ENCODE results near the gene ZNF444. TPM values are rescaled to one million over a fixed set of nuclear protein-coding genes. Genes with fewer than 3 reads are reported as not detected.
A peak's percentile ranks its signal among the peaks of the same experiment; 100 is the strongest.

Gene ZNF444
- total RNA-seq, 1 donor from 2014 or later = 19.2 TPM

GRCh38 chr19:56132316-56132822 lies 8.7 kb upstream of the ZNF444 start:
- DNase-seq = no peak

GRCh38 chr19:56133858-56134653 lies 7.0 kb upstream of the ZNF444 start:
- Histone ChIP-seq H3K36me3 (no peaks in the 10 kb centered on the region), H3K27me3 (ENCODE audit: low read depth) (no peaks in the 10 kb centered on the region), H3K9me3 (replicated peaks) (no peaks in the 10 kb centered on the region), H3K4me1 (peaks cover 13% of the 10 kb centered on the region), H3K27ac (replicated peaks) (no peak overlapping the region), H3K4me3 (no peak overlapping the region)
- intact Hi-C loops (cut with micrococcal nuclease) = no loop called here
- TF ChIP-seq CTCF (IDR thresholded peaks at IDR 0.05; ENCODE audit: borderline replicate concordance) = no peak
- DNase-seq = no peak

More at GRCh38 chr19:56132316-56132822, 8.7 kb upstream of the ZNF444 start:
- H3K36me3 ChIP-seq = no peaks in the 10 kb centered on the region
- peak overlapping the region; percentile 68 for H3K27ac ChIP-seq (replicated peaks)
- H3K27me3 ChIP-seq (ENCODE audit: low read depth) = no peaks in the 10 kb centered on the region
- no peaks in the 10 kb centered on the region for H3K9me3 ChIP-seq (replicated peaks)
- no peak for TF ChIP-seq CTCF (IDR thresholded peaks at IDR 0.05; ENCODE audit: borderline replicate concordance)
- peaks cover 13% of the 10 kb centered on the region for H3K4me1 ChIP-seq
- intact Hi-C loops (cut with micrococcal nuclease) = no loop called here
- H3K4me3 ChIP-seq = no peak overlapping the region

- no peak for TF ChIP-seq CTCF (IDR thresholded peaks at IDR 0.05; ENCODE audit: borderline replicate concordance)
- no peak for DNase-seq
- Histone ChIP-seq H3K27ac (replicated peaks) (no peak overlapping the region), H3K36me3 (no peaks in the 10 kb centered on the region), H3K27me3 (ENCODE audit: low read depth) (no peaks in the 10 kb centered on the region), H3K4me1 (peaks cover 13% of the 10 kb centered on the region), H3K4me3 (no peak overlapping the region), H3K9me3 (replicated peaks) (no peaks in the 10 kb centered on the region)
- intact Hi-C loops (cut with micrococcal nuclease) = no loop called here
These were observed 6.5 kb upstream of the ZNF444 start for GRCh38 chr19:56134654-56134921.

GRCh38 chr19:56136362-56136761 lies 4.7 kb upstream of the ZNF444 start:
- Histone ChIP-seq H3K4me1 (peaks cover 21% of the 10 kb centered on the region), H3K27me3 (ENCODE audit: low read depth) (no peaks in the 10 kb centered on the region), H3K4me3 (no peak overlapping the region), H3K27ac (replicated peaks) (no peak overlapping the region), H3K36me3 (no peaks in the 10 kb centered on the region), H3K9me3 (replicated peaks) (no peaks in the 10 kb centered on the region)
- TF ChIP-seq CTCF (IDR thresholded peaks at IDR 0.05; ENCODE audit: borderline replicate concordance) = no peak
- no peak for DNase-seq
- intact Hi-C loops (cut with micrococcal nuclease) = no loop called here

- Histone ChIP-seq H3K27ac (replicated peaks) (no peak overlapping the region), H3K27me3 (ENCODE audit: low read depth) (no peaks in the 10 kb centered on the region), H3K9me3 (replicated peaks) (no peaks in the 10 kb centered on the region), H3K36me3 (no peaks in the 10 kb centered on the region), H3K4me3 (no peak overlapping the region), H3K4me1 (peaks cover 21% of the 10 kb centered on the region)
- DNase-seq = no peak
- no peak for TF ChIP-seq CTCF (IDR thresholded peaks at IDR 0.05; ENCODE audit: borderline replicate concordance)
- intact Hi-C loops (cut with micrococcal nuclease) = no loop called here
These were observed 3.7 kb upstream of the ZNF444 start for GRCh38 chr19:56137405-56137804.
